Progenitor cell of endocrine pancreas (in vitro differentiated cells): ENCODE results near the gene KRT1. TPM values are rescaled to one million over a fixed set of nuclear protein-coding genes. Genes with fewer than 3 reads are reported as not detected.

Experiments used
- DNase-seq: peaks from one replicate; pipeline ENCODE4 v3.0.0; 2021; ENCODE audit warnings: low spot score; ENCODE audit not compliant: unreplicated experiment
- H3K27ac Mint-ChIP-seq: 2 replicates; pipeline ENCODE4 v1.8.0; 2021; ENCODE audit warnings: mild to moderate bottlenecking, moderate library complexity, mixed read lengths
- H3K27me3 Mint-ChIP-seq: 2 replicates; pipeline ENCODE4 v1.8.0; 2021; ENCODE audit warnings: mixed read lengths
- H3K36me3 Mint-ChIP-seq: 2 replicates; pipeline ENCODE4 v1.8.0; 2022; ENCODE audit warnings: mixed read lengths; ENCODE audit not compliant: insufficient read depth
- H3K4me1 Mint-ChIP-seq: 2 replicates; pipeline ENCODE4 v1.8.0; 2021; ENCODE audit warnings: low read depth, mixed read lengths
- H3K4me3 Mint-ChIP-seq: 2 replicates; pipeline ENCODE4 v1.8.0; 2021; ENCODE audit warnings: low read depth, mild to moderate bottlenecking, moderate library complexity, mixed read lengths
- H3K9me3 Mint-ChIP-seq: 2 replicates; pipeline ENCODE4 v1.8.0; 2021; ENCODE audit warnings: low read depth, mixed read lengths
- long read RNA-seq: library from polyadenylated mRNA; unstranded; transcript quantifications from one replicate; pipeline ENCODE4 v2.0.0, GENCODE V29; 2020
- total RNA-seq: library from RNA; stranded (reverse); gene quantifications from 2 replicates; pipeline ENCODE4 v1.2.1, GENCODE V29; 2021
- TF ChIP-seq, protein P1 (sequence below): fragments of 200-600 bp; sonication (generic); IDR thresholded peaks from one replicate; pipeline ENCODE4 v1.5.0; 2021; ENCODE audit warnings: antibody characterized with exemption, mild to moderate bottlenecking; ENCODE audit not compliant: unreplicated experiment

KRT1 gene
- not detected in 2 replicates for total RNA-seq
- long read RNA-seq: 0 reads

DNA sequence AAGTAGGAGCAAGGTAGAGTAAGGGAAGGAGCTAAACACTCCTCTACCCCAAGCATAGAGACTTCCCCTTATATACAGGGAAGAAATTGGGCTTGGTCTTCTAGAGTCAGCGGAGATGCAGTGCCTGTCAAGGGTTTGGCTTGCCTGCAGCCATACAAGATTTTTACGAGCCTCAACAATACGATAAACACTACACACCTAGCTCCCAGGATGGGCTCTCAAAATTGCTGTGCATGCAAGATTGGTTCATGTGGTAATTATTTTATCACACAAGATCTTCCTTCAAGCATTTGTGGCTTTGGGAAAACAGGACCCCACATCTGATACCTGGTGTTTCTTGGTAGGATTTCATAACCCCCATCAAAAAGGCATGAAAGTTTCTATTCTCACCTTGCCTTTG lies at the start of gene KRT1:
KRT1 (minus strand) TSS at position 45 of the 400 bp plus-strand sequence. CDS start 59 bp downstream, outside the sequence.
- TF ChIP-seq, protein P1, sequence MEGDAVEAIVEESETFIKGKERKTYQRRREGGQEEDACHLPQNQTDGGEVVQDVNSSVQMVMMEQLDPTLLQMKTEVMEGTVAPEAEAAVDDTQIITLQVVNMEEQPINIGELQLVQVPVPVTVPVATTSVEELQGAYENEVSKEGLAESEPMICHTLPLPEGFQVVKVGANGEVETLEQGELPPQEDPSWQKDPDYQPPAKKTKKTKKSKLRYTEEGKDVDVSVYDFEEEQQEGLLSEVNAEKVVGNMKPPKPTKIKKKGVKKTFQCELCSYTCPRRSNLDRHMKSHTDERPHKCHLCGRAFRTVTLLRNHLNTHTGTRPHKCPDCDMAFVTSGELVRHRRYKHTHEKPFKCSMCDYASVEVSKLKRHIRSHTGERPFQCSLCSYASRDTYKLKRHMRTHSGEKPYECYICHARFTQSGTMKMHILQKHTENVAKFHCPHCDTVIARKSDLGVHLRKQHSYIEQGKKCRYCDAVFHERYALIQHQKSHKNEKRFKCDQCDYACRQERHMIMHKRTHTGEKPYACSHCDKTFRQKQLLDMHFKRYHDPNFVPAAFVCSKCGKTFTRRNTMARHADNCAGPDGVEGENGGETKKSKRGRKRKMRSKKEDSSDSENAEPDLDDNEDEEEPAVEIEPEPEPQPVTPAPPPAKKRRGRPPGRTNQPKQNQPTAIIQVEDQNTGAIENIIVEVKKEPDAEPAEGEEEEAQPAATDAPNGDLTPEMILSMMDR: no peak
- Mint-ChIP-seq H3K27me3 (peaks cover 71% of the 10 kb centered on the region), H3K36me3 (no peaks in the 10 kb centered on the region), H3K4me1 (no peaks in the 10 kb centered on the region), H3K27ac (no peak within 1 kb of the TSS), H3K4me3 (no peak within 1 kb of the TSS), H3K9me3 (no peaks in the 10 kb centered on the region)
- no peak for DNase-seq

DNA sequence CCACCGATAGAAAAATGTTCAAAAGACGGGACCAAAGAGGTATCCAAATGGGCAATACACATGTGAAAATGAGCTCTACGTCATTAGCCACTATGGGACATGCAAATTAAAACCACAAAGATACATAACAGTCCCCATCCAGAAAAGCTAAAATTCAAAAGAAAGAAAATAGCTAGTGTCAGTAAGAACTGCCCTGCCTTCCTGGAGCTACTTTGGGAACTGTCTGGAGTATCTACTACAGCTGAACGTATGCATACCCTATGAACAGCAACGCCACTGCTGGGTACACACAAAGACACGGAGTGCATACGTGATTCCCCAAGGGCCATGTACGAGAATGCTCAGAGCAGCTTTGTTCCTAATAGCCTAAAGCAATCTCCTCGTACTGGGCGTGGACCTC lies 48.9 kb upstream of the KRT1 start:
- no peaks in the 10 kb centered on the region for H3K4me1 Mint-ChIP-seq
- TF ChIP-seq, protein P1: no peak
- H3K36me3 Mint-ChIP-seq: no peaks in the 10 kb centered on the region
- no peaks in the 10 kb centered on the region for H3K9me3 Mint-ChIP-seq
- no peak overlapping the region for H3K27ac Mint-ChIP-seq
- no peak overlapping the region for H3K4me3 Mint-ChIP-seq
- DNase-seq: no peak
- peaks cover 73% of the 10 kb centered on the region for H3K27me3 Mint-ChIP-seq

DNA sequence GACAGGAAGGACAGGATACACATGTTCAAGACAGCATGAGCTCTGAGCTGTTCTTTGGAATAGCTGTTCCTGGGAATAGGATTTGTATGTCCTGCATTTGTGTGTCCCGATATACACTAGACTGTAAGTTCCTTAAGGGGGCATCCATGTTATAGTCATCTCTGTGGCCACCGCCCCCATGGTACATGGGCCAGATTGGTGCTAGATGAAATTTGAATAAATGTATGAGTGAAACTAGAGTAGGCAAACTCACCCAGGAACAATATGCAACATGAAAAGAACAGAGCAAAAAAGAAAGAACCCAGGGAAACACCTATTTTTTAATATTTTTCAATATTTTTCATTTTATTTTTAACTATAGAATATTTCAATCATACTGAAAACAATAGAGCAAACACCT lies 48.2 kb upstream of the KRT1 start:
- no peaks in the 10 kb centered on the region for H3K4me1 Mint-ChIP-seq
- H3K9me3 Mint-ChIP-seq: no peaks in the 10 kb centered on the region
- TF ChIP-seq, protein P1: no peak
- H3K27me3 Mint-ChIP-seq: peaks cover 67% of the 10 kb centered on the region
- no peak for DNase-seq
- no peaks in the 10 kb centered on the region for H3K36me3 Mint-ChIP-seq
- no peak overlapping the region for H3K4me3 Mint-ChIP-seq
- H3K27ac Mint-ChIP-seq: no peak overlapping the region

DNA sequence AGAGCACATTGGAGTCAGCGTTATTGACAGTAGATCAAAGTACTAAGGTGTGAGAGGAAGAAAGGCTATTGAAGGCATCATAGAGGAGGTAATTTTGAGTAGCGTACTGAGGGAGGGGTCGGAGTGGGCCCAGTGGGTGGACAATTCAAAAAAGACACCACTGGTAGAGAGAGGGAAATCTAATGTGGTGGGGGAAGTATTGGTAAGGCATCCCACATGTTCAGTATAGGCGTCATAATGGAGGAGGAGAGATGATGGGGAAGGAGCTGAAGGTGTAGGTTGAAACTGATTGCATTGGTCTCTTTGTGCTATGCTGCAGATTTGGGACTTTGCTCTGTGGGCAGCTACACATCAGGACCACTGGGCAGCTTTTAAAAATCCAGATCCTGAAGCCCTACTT lies 46.8 kb upstream of the KRT1 start:
- Mint-ChIP-seq H3K4me3 (no peak overlapping the region), H3K36me3 (no peaks in the 10 kb centered on the region), H3K27me3 (peaks cover 68% of the 10 kb centered on the region), H3K27ac (no peak overlapping the region), H3K9me3 (no peaks in the 10 kb centered on the region), H3K4me1 (no peaks in the 10 kb centered on the region)
- TF ChIP-seq, protein P1: no peak
- no peak for DNase-seq

DNA sequence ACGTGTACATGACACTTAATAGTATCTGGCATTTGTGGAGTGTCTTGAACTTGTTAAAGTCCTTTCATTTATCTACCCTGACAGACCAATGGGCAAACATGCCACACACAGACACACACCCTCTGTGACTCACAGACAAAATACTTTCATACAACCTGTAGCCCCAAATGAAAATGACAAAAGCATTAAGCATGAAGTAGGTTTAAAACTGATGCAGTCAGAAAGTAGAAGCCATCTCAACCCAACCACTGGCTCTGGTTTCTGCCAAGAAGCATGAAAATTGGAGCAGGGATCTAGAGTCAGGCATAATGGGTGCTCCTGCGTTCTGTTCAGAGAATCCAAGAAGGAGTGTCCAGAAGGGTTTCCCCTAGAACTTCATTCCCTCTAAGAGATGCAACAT lies 46.2 kb upstream of the KRT1 start:
- Mint-ChIP-seq H3K27ac (no peak overlapping the region), H3K9me3 (no peaks in the 10 kb centered on the region), H3K36me3 (no peaks in the 10 kb centered on the region), H3K4me3 (no peak overlapping the region), H3K27me3 (peaks cover 65% of the 10 kb centered on the region), H3K4me1 (no peaks in the 10 kb centered on the region)
- TF ChIP-seq, protein P1: no peak
- DNase-seq: no peak
